Hematopoietic multipotent progenitor cell (in vitro differentiated cells): Measurements from ENCODE around the gene RHBDD1. TPM values are rescaled to one million over a fixed set of nuclear protein-coding genes. Genes with fewer than 3 reads are reported as not detected.

Experiments
- DNase-seq, 3 donors: peaks; one replicate each; pipeline ENCODE4 v3.0.0-alpha.2; 2011 to 2015; ENCODE audit warnings: low read depth in 2 of 3, low spot score in 2 of 3
- total RNA-seq: library from RNA; depleted of rRNA; stranded (reverse); fragments of >200 nt; gene quantifications from one replicate; pipeline ENCODE4 v1.2.3, GENCODE V29; 2012

RHBDD1 gene
- total RNA-seq, 1 donor: 15.6 TPM

GRCh38 chr2:226909836-226910235 is 74.0 kb downstream of the RHBDD1 start:
- no peak for DNase-seq

GRCh38 chr2:226910384-226910783 is 74.5 kb downstream of the RHBDD1 start:
- no peak for DNase-seq

- no peak for DNase-seq
These were observed 76.1 kb downstream of the RHBDD1 start for GRCh38 chr2:226911932-226912331.

- DNase-seq: no peak
These were observed 77.8 kb downstream of the RHBDD1 start for GRCh38 chr2:226913641-226914040.

- DNase-seq: no peak
These were observed 80.0 kb downstream of the RHBDD1 start for GRCh38 chr2:226915846-226916360.

GRCh38 chr2:226916669-226917068 is 80.8 kb downstream of the RHBDD1 start:
- DNase-seq: no peak

GRCh38 chr2:226932443-226932842 is 96.6 kb downstream of the RHBDD1 start:
- no peak for DNase-seq

- DNase-seq: no peak
These were observed 98.8 kb downstream of the RHBDD1 start for GRCh38 chr2:226934546-226935201.

GRCh38 chr2:226943862-226944620 is 108.2 kb downstream of the RHBDD1 start:
- no peak for DNase-seq

GRCh38 chr2:226953206-226953605 is 117.4 kb downstream of the RHBDD1 start:
- DNase-seq: no peak

GRCh38 chr2:226953826-226954225 is 118.0 kb downstream of the RHBDD1 start:
- DNase-seq: no peak

GRCh38 chr2:226956659-226957058 is 120.8 kb downstream of the RHBDD1 start:
- DNase-seq: no peak

GRCh38 chr2:226959418-226959817 is 123.6 kb downstream of the RHBDD1 start:
- DNase-seq: no peak

- DNase-seq: no peak
These were observed 126.4 kb downstream of the RHBDD1 start for GRCh38 chr2:226962176-226962773.

GRCh38 chr2:226963528-226963927 is 127.7 kb downstream of the RHBDD1 start:
- DNase-seq: no peak

- DNase-seq: no peak
These were observed 129.5 kb downstream of the RHBDD1 start for GRCh38 chr2:226965376-226965775.

GRCh38 chr2:226969417-226970080 is 133.7 kb downstream of the RHBDD1 start:
- DNase-seq: no peak

- no peak for DNase-seq
These were observed 134.5 kb downstream of the RHBDD1 start for GRCh38 chr2:226970362-226970761.

- no peak for DNase-seq
These were observed 135.2 kb downstream of the RHBDD1 start for GRCh38 chr2:226971084-226971483.

- DNase-seq: no peak
These were observed 135.9 kb downstream of the RHBDD1 start for GRCh38 chr2:226971770-226972169.

GRCh38 chr2:226973816-226974215 is 138.0 kb downstream of the RHBDD1 start:
- no peak for DNase-seq
